WERI-Rb-1 (cell line): ENCODE measurements around the gene IL2RG.

ENCODE experiments used
- DNase-seq: peaks from one replicate; pipeline ENCODE4 v3.0.0-alpha.2; 2020
- H3K27ac ChIP-seq: fragments of 250-450 bp; sonication (Bioruptor Pico); 2 replicates; pipeline ENCODE4 v1.5.1; 2020; ENCODE audit warnings: mild to moderate bottlenecking, moderate library complexity
- H3K27me3 ChIP-seq: fragments of 250-450 bp; sonication (Bioruptor Pico); 2 replicates; pipeline ENCODE4 v1.5.1; 2021; ENCODE audit warnings: mild to moderate bottlenecking, low read depth, moderate library complexity; ENCODE audit not compliant: insufficient read depth, severe bottlenecking
- H3K36me3 ChIP-seq: fragments of 250-450 bp; sonication (Bioruptor Pico); 2 replicates; pipeline ENCODE4 v1.5.1; 2020; ENCODE audit warnings: mild to moderate bottlenecking, moderate library complexity
- H3K4me3 ChIP-seq: 2 replicates; pipeline ENCODE4 v1.5.1; 2011; ENCODE audit warnings: low read depth, mild to moderate bottlenecking, control low read depth, low read length
- H3K9me3 ChIP-seq: fragments of 250-450 bp; sonication (Bioruptor Pico); 2 replicates; pipeline ENCODE4 v1.5.1; 2021; ENCODE audit warnings: mild to moderate bottlenecking, moderate library complexity; ENCODE audit not compliant: severe bottlenecking
- TF ChIP-seq, protein P1 (sequence below): IDR thresholded peaks from 2 replicates; pipeline ENCODE4 v1.5.1; 2011; ENCODE audit warnings: low read depth, mild to moderate bottlenecking, control low read depth, inconsistent platforms, low read length

Gene IL2RG

DNA sequence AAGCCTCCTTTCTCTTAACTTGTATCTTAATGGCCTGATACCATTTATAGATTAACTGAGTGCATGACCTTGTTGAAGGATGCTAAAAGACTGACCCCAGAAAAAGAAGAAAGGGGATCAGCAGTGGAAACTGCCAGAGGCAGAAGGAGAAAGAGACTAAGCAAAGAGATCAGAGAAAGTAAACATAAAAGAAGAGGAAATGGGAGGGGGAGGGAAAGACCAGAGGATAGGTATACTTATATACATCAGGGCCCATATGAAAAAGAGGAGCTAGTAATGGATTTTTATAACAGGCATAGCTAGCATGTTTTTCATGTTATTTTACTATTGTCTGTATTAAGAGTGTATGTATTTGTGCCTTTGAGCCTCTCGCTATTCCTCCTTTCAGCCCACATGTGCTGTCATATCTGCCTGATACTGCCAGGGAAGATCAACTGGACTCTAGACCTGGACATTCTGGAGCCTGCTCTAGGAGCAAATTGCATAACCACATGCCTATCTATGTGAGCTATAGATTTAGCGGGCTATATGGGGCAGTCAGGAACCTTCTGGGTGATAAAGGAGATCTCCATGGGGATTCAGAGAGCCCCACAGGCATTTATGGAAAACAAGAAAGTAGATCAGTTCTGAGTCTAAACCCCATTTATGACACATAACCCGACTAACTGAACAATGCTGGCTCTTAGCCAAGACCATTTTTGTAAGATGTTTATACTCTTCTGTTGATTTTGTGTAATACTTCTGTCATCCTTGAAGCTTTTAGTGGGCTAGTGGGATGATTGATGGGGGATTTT is 29.9 kb downstream of the IL2RG start:
- TF ChIP-seq, protein P1, sequence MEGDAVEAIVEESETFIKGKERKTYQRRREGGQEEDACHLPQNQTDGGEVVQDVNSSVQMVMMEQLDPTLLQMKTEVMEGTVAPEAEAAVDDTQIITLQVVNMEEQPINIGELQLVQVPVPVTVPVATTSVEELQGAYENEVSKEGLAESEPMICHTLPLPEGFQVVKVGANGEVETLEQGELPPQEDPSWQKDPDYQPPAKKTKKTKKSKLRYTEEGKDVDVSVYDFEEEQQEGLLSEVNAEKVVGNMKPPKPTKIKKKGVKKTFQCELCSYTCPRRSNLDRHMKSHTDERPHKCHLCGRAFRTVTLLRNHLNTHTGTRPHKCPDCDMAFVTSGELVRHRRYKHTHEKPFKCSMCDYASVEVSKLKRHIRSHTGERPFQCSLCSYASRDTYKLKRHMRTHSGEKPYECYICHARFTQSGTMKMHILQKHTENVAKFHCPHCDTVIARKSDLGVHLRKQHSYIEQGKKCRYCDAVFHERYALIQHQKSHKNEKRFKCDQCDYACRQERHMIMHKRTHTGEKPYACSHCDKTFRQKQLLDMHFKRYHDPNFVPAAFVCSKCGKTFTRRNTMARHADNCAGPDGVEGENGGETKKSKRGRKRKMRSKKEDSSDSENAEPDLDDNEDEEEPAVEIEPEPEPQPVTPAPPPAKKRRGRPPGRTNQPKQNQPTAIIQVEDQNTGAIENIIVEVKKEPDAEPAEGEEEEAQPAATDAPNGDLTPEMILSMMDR: no peak
- Histone ChIP-seq H3K27ac (no peak overlapping the region), H3K27me3 (peaks cover 5% of the 10 kb centered on the region)

DNA sequence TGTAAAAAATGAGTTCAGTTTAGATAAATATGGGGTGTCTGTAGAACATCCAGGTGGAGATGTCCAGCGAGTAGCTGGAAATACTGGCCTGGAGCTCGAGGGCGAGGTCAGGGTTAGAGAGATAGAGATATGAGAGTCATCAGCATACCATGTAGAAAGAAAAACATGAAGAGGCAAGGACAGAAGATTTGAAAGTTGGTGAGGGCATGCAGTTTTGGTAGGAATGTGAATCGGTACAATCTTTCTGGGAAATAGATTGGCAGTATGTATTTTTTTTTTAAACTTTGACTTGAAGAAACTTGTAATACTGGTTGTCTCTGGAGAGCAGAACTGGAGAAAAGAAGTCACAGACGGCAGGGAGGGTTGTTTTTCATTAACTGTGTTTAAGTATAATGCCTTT is 40.8 kb downstream of the IL2RG start:
- H3K27ac ChIP-seq: no peak overlapping the region
- H3K9me3 ChIP-seq: no peaks in the 10 kb centered on the region
- H3K27me3 ChIP-seq: peaks cover 4% of the 10 kb centered on the region
- no peak overlapping the region for H3K4me3 ChIP-seq
- DNase-seq: no peak
- TF ChIP-seq, protein P1: no peak
- no peaks in the 10 kb centered on the region for H3K36me3 ChIP-seq

More for the DNA sequence above, 29.9 kb downstream of the IL2RG start:
- H3K9me3 ChIP-seq: no peaks in the 10 kb centered on the region
- no peak for DNase-seq
- H3K36me3 ChIP-seq: no peaks in the 10 kb centered on the region
- H3K4me3 ChIP-seq: no peak overlapping the region

DNA sequence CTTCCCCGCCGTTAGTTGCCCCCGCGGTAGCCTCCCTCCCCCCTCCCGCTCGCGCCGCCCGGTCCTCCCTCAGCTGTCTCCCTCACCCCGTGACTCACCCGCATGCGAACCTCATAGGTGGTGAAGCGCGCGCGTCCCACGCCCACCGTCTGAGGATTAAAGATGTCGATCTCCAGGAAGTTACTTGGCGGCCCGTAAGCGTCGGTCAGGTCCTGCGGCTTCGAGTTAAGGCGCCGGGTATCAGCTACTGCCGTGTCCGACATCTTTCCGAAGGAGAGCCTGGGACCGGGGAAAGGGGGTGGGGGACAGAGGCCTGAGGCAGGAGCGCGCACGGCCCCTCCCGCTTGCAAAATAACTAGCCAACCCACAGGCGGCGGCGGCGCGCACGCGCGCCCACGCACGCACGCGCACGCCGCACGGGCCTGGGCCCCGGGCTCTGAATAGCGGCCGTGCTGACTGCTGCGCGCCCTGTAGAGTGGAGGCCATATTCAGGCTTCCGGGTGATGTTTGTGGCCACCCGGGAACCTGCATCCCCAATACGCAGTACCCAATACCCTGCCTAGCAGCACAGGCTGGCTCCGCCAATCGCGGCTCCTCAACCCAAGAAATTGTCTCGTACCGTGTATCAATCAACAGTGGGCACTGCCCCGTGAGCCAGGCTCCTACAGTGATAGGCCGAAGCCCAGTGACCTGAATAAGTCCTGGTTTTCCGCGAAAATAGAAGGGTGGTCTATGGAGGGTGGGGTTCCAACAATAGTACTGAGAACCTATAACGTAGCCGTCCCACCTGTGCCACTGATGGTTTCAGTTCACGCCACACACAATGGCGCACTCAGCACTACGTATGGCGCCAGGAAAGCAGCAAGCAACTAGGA is 43.1 kb downstream of the IL2RG start, which contains the start of gene SNX12:
SNX12 (minus strand) TSS at position 291 of the 875 bp plus-strand sequence; CDS start at position 263, 28 bp downstream.
- Histone ChIP-seq H3K4me3 (peak within 1 kb of the TSS; percentile 54), H3K36me3 (no peaks in the 10 kb centered on the region), H3K27ac (peak within 1 kb of the TSS; percentile 84), H3K9me3 (no peaks in the 10 kb centered on the region), H3K27me3 (no peaks in the 10 kb centered on the region)
- TF ChIP-seq, protein P1: no peak
- DNase-seq: peak; percentile 91

DNA sequence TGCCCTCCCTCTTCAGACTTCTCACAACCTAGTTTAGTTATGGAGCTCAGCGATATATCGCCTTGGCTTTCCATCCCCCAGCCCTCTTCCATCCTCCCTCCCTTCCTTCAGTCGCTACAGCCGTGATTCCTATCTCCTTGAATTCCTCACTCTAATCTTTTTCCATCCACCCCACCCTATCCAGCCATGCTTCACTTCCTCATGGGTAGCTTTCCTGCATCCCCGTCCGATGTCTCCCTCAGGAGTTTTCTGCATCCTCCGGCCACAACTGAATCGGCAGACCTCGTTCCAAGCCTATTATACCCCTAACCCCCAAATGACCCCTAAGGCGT is 43.7 kb downstream of the IL2RG start:
- TF ChIP-seq, protein P1: no peak

DNA sequence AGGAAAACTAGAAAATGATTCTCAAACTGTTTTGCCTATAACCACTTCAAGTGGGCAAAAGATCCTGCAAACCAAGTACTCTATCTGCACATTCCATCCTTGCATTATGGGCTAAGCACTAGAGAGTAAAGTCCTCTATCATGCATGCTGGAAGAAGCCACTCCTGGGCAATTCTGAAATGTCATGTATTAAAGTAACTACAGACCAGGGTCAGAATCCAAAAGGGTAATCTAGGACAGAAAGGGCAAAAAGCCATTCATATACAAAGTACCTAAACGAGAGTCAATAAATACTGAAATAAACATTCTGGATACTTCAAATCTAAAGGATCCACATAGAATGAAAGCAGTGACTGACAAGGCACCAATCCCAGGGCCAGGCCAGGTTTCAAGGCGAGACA is 44.3 kb downstream of the IL2RG start:
- TF ChIP-seq, protein P1: no peak
- Histone ChIP-seq H3K9me3 (no peaks in the 10 kb centered on the region), H3K27ac (peak overlapping the region; percentile 84; the same call in 1 of the 2 replicates), H3K4me3 (peak overlapping the region; percentile 54), H3K27me3 (no peaks in the 10 kb centered on the region), H3K36me3 (no peaks in the 10 kb centered on the region)
- DNase-seq: no peak

More for the DNA sequence above, 43.7 kb downstream of the IL2RG start:
- Histone ChIP-seq H3K4me3 (peak overlapping the region; percentile 54), H3K9me3 (no peaks in the 10 kb centered on the region), H3K27ac (peak overlapping the region; percentile 84), H3K36me3 (no peaks in the 10 kb centered on the region), H3K27me3 (no peaks in the 10 kb centered on the region)
- DNase-seq: no peak
